SK-N-SH (cell line): ENCODE results near the gene NOSTRIN. TPM values are rescaled to one million over a fixed set of nuclear protein-coding genes. Genes with fewer than 3 reads are reported as not detected.

Experiments
- CTCF ChIA-PET: fragments of 300-600, 350-600 bp; formaldehyde crosslinking; extraction: SDS; loops from one replicate; lab custom pipeline; 2021; lab: Yijun Ruan, JAX
- POLR2A ChIA-PET: fragments of 350-600 bp; sonication (Branson Sonifier 250); formaldehyde crosslinking; extraction: SDS; loops from one replicate; lab custom pipeline; 2020; ENCODE audit warnings: antibody characterized with exemption, inconsistent platforms; lab: Yijun Ruan, JAX
- DNase-seq: peaks from one replicate; pipeline ENCODE4 v3.0.0; 2012
- H2AFZ ChIP-seq: fragments of 200-600 bp; sonication (generic); 2 replicates; pipeline ENCODE4 v1.8.1; 2016; ENCODE audit warnings: antibody characterized with exemption, mild to moderate bottlenecking, low read depth
- H3F3A ChIP-seq: fragments of 200-600 bp; sonication (generic); replicated peaks from 2 replicates; pipeline ENCODE3; 2016; ENCODE audit warnings: antibody characterized with exemption, mild to moderate bottlenecking; ENCODE audit not compliant: insufficient read depth
- H3K27ac ChIP-seq, 2 experiments: fragments of 200-500 bp in 1 of 2; fragments of 200-600 bp in 1 of 2; sonication (Bioruptor generic) in 1 of 2; sonication (generic), shearing (Covaris generic) in 1 of 2; 2 replicates each; pipeline versions ENCODE4 v1.5.1 to v1.6.1; 2014 to 2016; ENCODE audit warnings: low read depth in 2 of 2, inconsistent platforms in 1 of 2, low read length in 1 of 2, mild to moderate bottlenecking in 1 of 2, mixed read lengths in 1 of 2
- H3K27me3 ChIP-seq: fragments of 200-600 bp; sonication (generic), shearing (Covaris generic); 2 replicates; pipeline ENCODE4 v1.6.1; 2016; ENCODE audit warnings: mixed run types; ENCODE audit not compliant: insufficient read depth
- H3K36me3 ChIP-seq, 2 experiments: fragments of 200-500 bp in 1 of 2; fragments of 200-600 bp in 1 of 2; sonication (Bioruptor generic) in 1 of 2; sonication (generic) in 1 of 2; replicated peaks in 1 of 2; 2 replicates each; pipeline versions ENCODE3 to v1.5.1; 2014 to 2016; ENCODE audit warnings: low read length in 1 of 2, mild to moderate bottlenecking in 1 of 2; ENCODE audit not compliant: insufficient read depth in 2 of 2, control insufficient read depth in 1 of 2
- H3K4me1 ChIP-seq, 2 experiments: fragments of 200-500 bp in 1 of 2; fragments of 200-600 bp in 1 of 2; sonication (Bioruptor generic) in 1 of 2; sonication (generic), shearing (Covaris generic) in 1 of 2; 2 replicates each; pipeline versions ENCODE4 v1.5.1 to v1.6.1; 2014 to 2016; ENCODE audit warnings: low read depth in 1 of 2, low read length in 1 of 2, mixed run types in 1 of 2; ENCODE audit not compliant: insufficient read depth in 2 of 2, control insufficient read depth in 1 of 2
- H3K4me2 ChIP-seq: fragments of 200-600 bp; sonication (generic), shearing (Covaris generic); 2 replicates; pipeline ENCODE4 v1.6.1; 2017; ENCODE audit warnings: mixed run types
- H3K4me3 ChIP-seq, 2 experiments: fragments of 200-500 bp in 1 of 2; fragments of 200-600 bp in 1 of 2; sonication (Bioruptor generic) in 1 of 2; sonication (generic), shearing (Covaris generic) in 1 of 2; 2 replicates each; pipeline versions ENCODE4 v1.5.1 to v1.8.1; 2014 to 2016; ENCODE audit warnings: low read depth in 2 of 2, inconsistent platforms in 1 of 2, low read length in 1 of 2, mild to moderate bottlenecking in 1 of 2, mixed read lengths in 1 of 2, moderate library complexity in 1 of 2
- H3K79me2 ChIP-seq: fragments of 200-600 bp; sonication (generic); 2 replicates; pipeline ENCODE4 v1.8.1; 2017; ENCODE audit warnings: mild to moderate bottlenecking; ENCODE audit not compliant: insufficient read depth
- H3K9ac ChIP-seq: fragments of 200-600 bp; sonication (generic); 2 replicates; pipeline ENCODE4 v1.6.1; 2017; ENCODE audit warnings: mixed run types
- H3K9me2 ChIP-seq: fragments of 200-600 bp; sonication (generic); 2 replicates; pipeline ENCODE4 v1.6.1; 2017; ENCODE audit warnings: mixed run types
- H3K9me3 ChIP-seq: fragments of 200-600 bp; sonication (generic); 2 replicates; pipeline ENCODE4 v1.6.1; 2017; ENCODE audit warnings: mixed run types, mild to moderate bottlenecking, moderate library complexity
- H4K20me1 ChIP-seq: fragments of 200-600 bp; sonication (generic); 2 replicates; pipeline ENCODE4 v1.6.1; 2017; ENCODE audit warnings: mild to moderate bottlenecking, mixed run types; ENCODE audit not compliant: insufficient read depth
- EP300 ChIP-seq, 2 experiments: IDR thresholded peaks; 2 replicates each; pipeline versions ENCODE4 v1.4.0 to v1.6.1; 2012; ENCODE audit warnings: borderline replicate concordance in 1 of 2, low read depth in 1 of 2, low read length in 1 of 2
- FOSL2 ChIP-seq: IDR thresholded peaks from 2 replicates; pipeline ENCODE4 v1.4.0; 2012; ENCODE audit warnings: low read depth, mild to moderate bottlenecking, moderate library complexity, borderline replicate concordance
- IRF3 ChIP-seq: fragments of 150-350 bp; IDR thresholded peaks from 2 replicates; pipeline ENCODE4 v1.6.1; 2016; ENCODE audit warnings: mild to moderate bottlenecking, low read depth, low read length
- MAX ChIP-seq: IDR thresholded peaks from 2 replicates; pipeline ENCODE4 v1.4.0; 2012; ENCODE audit warnings: low read depth
- NFIC ChIP-seq: IDR thresholded peaks from 2 replicates; pipeline ENCODE4 v1.4.0; 2012; ENCODE audit warnings: borderline replicate concordance
- NRF1 ChIP-seq: IDR thresholded peaks from 2 replicates; pipeline ENCODE4 v1.6.1; 2012; ENCODE audit warnings: low read depth, mild to moderate bottlenecking, low read length
- POLR2AphosphoS5 ChIP-seq: IDR thresholded peaks from 2 replicates; pipeline ENCODE4 v1.6.1; 2012; ENCODE audit warnings: low read depth, low read length
- RXRA ChIP-seq: IDR thresholded peaks from 2 replicates; pipeline ENCODE4 v1.4.0; 2012; ENCODE audit warnings: low read depth, mild to moderate bottlenecking, borderline replicate concordance
- SMC3 ChIP-seq: IDR thresholded peaks from 2 replicates; pipeline ENCODE4 v1.6.1; 2012; ENCODE audit warnings: low read depth, low read length, improper control_type of control experiment
- USF1 ChIP-seq: IDR thresholded peaks from 2 replicates; pipeline ENCODE4 v1.4.0; 2012; ENCODE audit warnings: low read depth, borderline replicate concordance
- YY1 ChIP-seq: IDR thresholded peaks from 2 replicates; pipeline ENCODE4 v1.4.0; 2012; ENCODE audit warnings: low read depth, mild to moderate bottlenecking
- WGBS: methylation state at CpG from one replicate; pipeline ENCODE4 v1.1.6; 2017; ENCODE audit warnings: low lambda C conversion rate; 5-methylcytosine and 5-hydroxymethylcytosine counted together
- polyA plus RNA-seq, 3 experiments: library from polyadenylated mRNA; depleted of rRNA; stranded (reverse); fragments of >200 nt; gene quantifications; 2 replicates each; pipeline ENCODE4 v1.2.3, GENCODE V29; 2012

Gene NOSTRIN
- polyA plus RNA-seq, 1 of the 3 experiments (the other 2 are of a cell fraction): not detected

- Histone ChIP-seq H3K4me3 (no peak overlapping the region), H3K27ac (no peak overlapping the region), H3K79me2 (no peaks in the 10 kb centered on the region), H2AFZ (no peak overlapping the region), H3K9ac (no peak overlapping the region), H3K36me3 (no peaks in the 10 kb centered on the region), H3K9me3 (no peaks in the 10 kb centered on the region), H3K27me3 (no peaks in the 10 kb centered on the region), H4K20me1 (no peaks in the 10 kb centered on the region), H3K9me2 (no peaks in the 10 kb centered on the region), H3F3A (no peaks in the 10 kb centered on the region), H3K4me1 (no peaks in the 10 kb centered on the region), H3K4me2 (no peak overlapping the region)
- ChIA-PET POLR2A (no interaction called here), CTCF (interaction anchor here (1.3 kb wide), 1 partner anchor 50 kb away, joined by 3 read pairs; no protein-coding TSS in a partner anchor)
- TF ChIP-seq RXRA: no peak
- TF ChIP-seq EP300 (IDR thresholded peaks at IDR 0.05; ENCODE audit: borderline replicate concordance in 1 of 2, low read depth in 1 of 2, low read length in 1 of 2): no peak
- TF ChIP-seq YY1: no peak
- no peak for TF ChIP-seq USF1
- no peak for TF ChIP-seq NFIC
- no peak for TF ChIP-seq IRF3
- 27% methylated on average over 1 of the region's 1 CpG for WGBS
- no peak for DNase-seq
These were observed 95.0 kb downstream of the NOSTRIN start for GRCh38 chr2:168897449-168897848.

- Histone ChIP-seq H3K9ac (no peak within 1 kb of the TSS), H3K4me2 (no peak within 1 kb of the TSS), H3K9me3 (no peaks in the 10 kb centered on the region), H3K4me3 (no peak within 1 kb of the TSS), H3K79me2 (no peaks in the 10 kb centered on the region), H2AFZ (no peak within 1 kb of the TSS), H3K36me3 (no peaks in the 10 kb centered on the region), H4K20me1 (no peaks in the 10 kb centered on the region), H3F3A (no peaks in the 10 kb centered on the region), H3K9me2 (no peaks in the 10 kb centered on the region), H3K4me1 (no peaks in the 10 kb centered on the region), H3K27ac (no peak within 1 kb of the TSS), H3K27me3 (no peaks in the 10 kb centered on the region)
- WGBS: 32% methylated on average over 5 of the region's 5 CpGs
- ChIA-PET CTCF (no interaction called here), POLR2A (no interaction called here)
- TF ChIP-seq POLR2AphosphoS5: no peak
- no peak for TF ChIP-seq NRF1
- no peak for TF ChIP-seq MAX
- no peak for TF ChIP-seq FOSL2
- no peak for TF ChIP-seq SMC3
- DNase-seq: no peak
These were observed 98.6 kb downstream of the NOSTRIN start, which contains the start of gene G6PC2 for GRCh38 chr2:168901003-168901402. TSS of gene G6PC2 (plus strand) at chr2:168901291. CDS start at chr2:168901332, 41 bp downstream.
